ENCODE data around the gene MZF1. TPM values are rescaled to one million over a fixed set of nuclear protein-coding genes. Genes with fewer than 3 reads are reported as not detected.

MZF1 gene
- total RNA-seq, 1 experiment from 2014 or later: 50.7 TPM

DNA sequence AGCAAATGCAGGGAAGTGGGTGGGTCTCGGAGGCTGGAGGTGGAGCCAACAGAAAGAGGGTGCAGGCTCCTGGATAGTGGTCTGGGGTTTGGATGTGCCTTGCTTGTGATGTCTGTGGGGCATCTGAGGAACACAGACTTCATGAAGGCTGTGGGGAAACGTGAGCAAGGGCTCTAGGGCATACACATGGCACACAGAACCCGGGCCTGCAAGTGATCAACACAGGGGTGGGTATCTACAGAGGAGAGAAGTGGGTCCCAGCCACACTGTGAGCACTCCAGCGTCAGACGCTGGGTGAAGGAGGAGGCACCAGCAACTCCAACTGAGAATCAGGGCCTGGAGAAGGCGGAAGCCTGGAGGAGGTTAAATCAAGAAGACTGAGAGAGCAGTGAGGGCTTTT is 9.3 kb downstream of the MZF1 start:
- BruUV-seq (replicated peaks): no TSS peak
- TF ChIP-seq, protein P1, sequence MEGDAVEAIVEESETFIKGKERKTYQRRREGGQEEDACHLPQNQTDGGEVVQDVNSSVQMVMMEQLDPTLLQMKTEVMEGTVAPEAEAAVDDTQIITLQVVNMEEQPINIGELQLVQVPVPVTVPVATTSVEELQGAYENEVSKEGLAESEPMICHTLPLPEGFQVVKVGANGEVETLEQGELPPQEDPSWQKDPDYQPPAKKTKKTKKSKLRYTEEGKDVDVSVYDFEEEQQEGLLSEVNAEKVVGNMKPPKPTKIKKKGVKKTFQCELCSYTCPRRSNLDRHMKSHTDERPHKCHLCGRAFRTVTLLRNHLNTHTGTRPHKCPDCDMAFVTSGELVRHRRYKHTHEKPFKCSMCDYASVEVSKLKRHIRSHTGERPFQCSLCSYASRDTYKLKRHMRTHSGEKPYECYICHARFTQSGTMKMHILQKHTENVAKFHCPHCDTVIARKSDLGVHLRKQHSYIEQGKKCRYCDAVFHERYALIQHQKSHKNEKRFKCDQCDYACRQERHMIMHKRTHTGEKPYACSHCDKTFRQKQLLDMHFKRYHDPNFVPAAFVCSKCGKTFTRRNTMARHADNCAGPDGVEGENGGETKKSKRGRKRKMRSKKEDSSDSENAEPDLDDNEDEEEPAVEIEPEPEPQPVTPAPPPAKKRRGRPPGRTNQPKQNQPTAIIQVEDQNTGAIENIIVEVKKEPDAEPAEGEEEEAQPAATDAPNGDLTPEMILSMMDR (IDR thresholded peaks at IDR 0.05; ENCODE audit: unreplicated experiment): no peak
- ChIA-PET CTCF (no interaction called here), POLR2A (interaction anchor here (1.3 to 7.2 kb wide), 2 partner anchors 10 to 44 kb away, joined by 3 to 77 read pairs; partner anchors contain the start of gene ZBTB45)
- Mint-ChIP-seq H3K27ac (ENCODE audit: low read depth, unreplicated experiment) (peak overlapping the region; percentile 85), H3K4me3 (ENCODE audit: unreplicated experiment) (no peak overlapping the region), H3K9me3 (ENCODE audit: unreplicated experiment) (no peaks in the 10 kb centered on the region), H3K4me1 (ENCODE audit: insufficient read depth, unreplicated experiment) (peaks cover 20% of the 10 kb centered on the region), H3K36me3 (ENCODE audit: insufficient read depth, unreplicated experiment) (peaks cover 57% of the 10 kb centered on the region), H3K27me3 (ENCODE audit: insufficient read depth, unreplicated experiment) (no peaks in the 10 kb centered on the region)
- DNase-seq (ENCODE audit: unreplicated experiment): no peak
- intact Hi-C loops (cut with micrococcal nuclease): no loop called here

DNA sequence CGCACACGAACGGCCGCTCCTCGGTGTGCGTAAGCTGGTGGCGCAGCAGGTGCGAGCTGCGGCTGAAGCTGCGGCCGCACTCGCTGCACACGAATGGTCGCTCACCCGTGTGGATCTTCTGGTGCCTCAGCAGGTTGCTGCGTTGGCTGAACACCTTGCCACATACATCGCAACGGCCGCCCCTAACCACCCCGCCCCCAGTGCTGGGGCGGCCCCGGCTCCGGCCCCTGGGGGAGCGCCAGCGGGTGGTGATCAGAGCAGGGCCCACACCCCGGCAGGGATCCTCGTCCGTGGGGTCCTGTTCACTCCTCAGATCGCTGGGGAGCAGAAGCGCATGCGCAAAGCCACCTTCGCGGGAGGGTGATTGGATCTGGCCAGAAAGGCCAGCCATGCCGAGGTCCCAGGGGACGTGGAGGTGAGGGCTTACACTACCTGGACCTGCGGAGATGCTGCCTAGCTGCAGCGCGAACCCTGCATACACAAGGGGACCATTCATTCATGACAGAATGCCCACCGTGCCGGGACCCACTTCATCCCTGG is 10.0 kb downstream of the MZF1 start:
- no TSS peak for BruUV-seq (replicated peaks)
- no peaks in the 10 kb centered on the region for H3K27me3 Mint-ChIP-seq (ENCODE audit: insufficient read depth, unreplicated experiment)
- no peaks in the 10 kb centered on the region for H3K9me3 Mint-ChIP-seq (ENCODE audit: unreplicated experiment)
- no peak for DNase-seq (ENCODE audit: unreplicated experiment)
- H3K36me3 Mint-ChIP-seq (ENCODE audit: insufficient read depth, unreplicated experiment): peaks cover 64% of the 10 kb centered on the region
- ChIA-PET CTCF (no interaction called here), POLR2A (interaction anchor here (1.1 to 7.2 kb wide), 4 partner anchors 9 to 44 kb away, joined by 4 to 77 read pairs (median 26); partner anchors contain the start of genes MZF1 and ZBTB45)
- peak overlapping the region; percentile 66 for H3K4me3 Mint-ChIP-seq (ENCODE audit: unreplicated experiment)
- TF ChIP-seq, protein P1 (IDR thresholded peaks at IDR 0.05; ENCODE audit: unreplicated experiment): no peak
- H3K4me1 Mint-ChIP-seq (ENCODE audit: insufficient read depth, unreplicated experiment): peaks cover 14% of the 10 kb centered on the region
- no peak overlapping the region for H3K27ac Mint-ChIP-seq (ENCODE audit: low read depth, unreplicated experiment)
- intact Hi-C loops (cut with micrococcal nuclease): no loop called here

DNA sequence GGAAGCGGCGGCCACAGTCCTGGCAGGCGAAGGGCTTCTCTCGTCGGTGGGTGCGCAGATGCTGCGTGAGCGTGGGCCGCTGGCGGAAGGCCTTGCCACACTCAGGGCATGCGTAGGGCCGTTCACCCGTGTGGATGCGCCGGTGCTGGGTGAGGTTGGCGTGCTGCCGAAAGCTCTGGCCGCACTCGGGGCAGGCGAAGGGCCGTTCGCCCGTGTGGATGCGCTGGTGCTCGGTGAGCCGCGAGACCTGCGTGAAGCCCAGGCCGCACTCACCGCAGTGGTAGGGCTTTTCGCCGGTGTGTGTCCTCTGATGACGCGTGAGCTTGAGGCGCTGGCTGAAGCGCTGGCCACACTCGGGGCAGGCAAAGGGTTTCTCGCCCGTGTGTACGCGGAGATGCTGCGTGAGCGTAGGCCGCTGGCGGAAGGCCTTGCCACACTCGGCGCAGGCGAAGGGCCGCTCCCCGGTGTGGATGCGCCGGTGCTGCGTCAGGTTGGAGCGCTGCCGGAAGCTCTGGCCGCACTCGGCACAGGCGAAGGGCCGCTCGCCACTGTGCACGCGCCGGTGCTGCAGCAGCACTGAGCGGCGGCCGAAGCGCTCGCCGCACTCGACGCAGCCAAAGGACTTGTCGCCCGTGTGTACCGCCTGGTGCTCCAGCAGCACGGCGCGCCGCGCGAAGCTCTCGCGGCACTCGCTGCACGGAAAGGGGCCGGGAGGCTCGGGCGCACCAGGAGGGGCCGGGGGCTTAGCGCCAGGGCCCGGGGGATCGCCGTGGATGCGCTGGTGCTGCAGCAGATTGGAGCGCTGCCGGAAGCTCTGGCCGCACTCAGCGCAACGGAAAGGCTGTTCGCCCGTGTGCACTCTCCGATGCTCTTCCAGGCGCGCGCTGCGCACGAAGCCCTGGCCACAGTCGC is 10.8 kb downstream of the MZF1 start:
- H3K4me3 Mint-ChIP-seq (ENCODE audit: unreplicated experiment): peak overlapping the region; percentile 66
- peaks cover 62% of the 10 kb centered on the region for H3K36me3 Mint-ChIP-seq (ENCODE audit: insufficient read depth, unreplicated experiment)
- no peaks in the 10 kb centered on the region for H3K27me3 Mint-ChIP-seq (ENCODE audit: insufficient read depth, unreplicated experiment)
- ChIA-PET POLR2A (interaction anchor here (0.8 to 7.2 kb wide), 7 partner anchors 10 to 199 kb away, joined by 4 to 77 read pairs (median 7); partner anchors contain the start of genes MZF1, TRIM28 and ZBTB45), CTCF (no interaction called here)
- no peaks in the 10 kb centered on the region for H3K9me3 Mint-ChIP-seq (ENCODE audit: unreplicated experiment)
- no TSS peak for BruUV-seq (replicated peaks)
- intact Hi-C loops (cut with micrococcal nuclease): no loop called here
- peak overlapping the region; percentile 54 for H3K27ac Mint-ChIP-seq (ENCODE audit: low read depth, unreplicated experiment)
- peaks cover 17% of the 10 kb centered on the region for H3K4me1 Mint-ChIP-seq (ENCODE audit: insufficient read depth, unreplicated experiment)
- DNase-seq (ENCODE audit: unreplicated experiment): no peak
- TF ChIP-seq, protein P1 (IDR thresholded peaks at IDR 0.05; ENCODE audit: unreplicated experiment): no peak

Data from MCF 10A (cell line).